Mammary epithelial cell (primary cell): ENCODE measurements around the gene FAF1.

Experiments
- CTCF ChIP-seq, 2 donors: IDR thresholded peaks in 1 of 2; conservative IDR thresholded peaks in 1 of 2; 2 replicates each; pipeline ENCODE4 v1.5.1; 2011 to 2012; ENCODE audit warnings: inconsistent platforms in 2 of 2, low read length in 2 of 2, mild to moderate bottlenecking in 2 of 2, control low read depth in 1 of 2, low read depth in 1 of 2; ENCODE audit not compliant: insufficient read depth in 1 of 2; ENCODE audit errors: extremely low read depth in 1 of 2
- EZH2 ChIP-seq: IDR thresholded peaks from 2 replicates; pipeline ENCODE4 v1.6.1; 2012; ENCODE audit warnings: low read length, inconsistent platforms, borderline replicate concordance

- TF ChIP-seq EZH2 (no peak), CTCF (conservative IDR thresholded peaks at IDR 0.05 in 1 of 2, IDR thresholded peaks at IDR 0.05 in 1 of 2; ENCODE audit: extremely low read depth in 1 of 2, insufficient read depth in 1 of 2, low read depth in 1 of 2, low read length in 2 of 2) (no peak)
These were observed 488.1 kb downstream of the FAF1 start for GRCh38 chr1:50471967-50472366.
